ENCODE results near the gene OR10G7.

GRCh38 chr11:124075492-124075840 lies 34.3 kb upstream of the OR10G7 start:
- TF ChIP-seq CTCF (optimal IDR thresholded peaks at IDR 0.05 in 1 of 3, IDR thresholded peaks at IDR 0.05 in 1 of 3, conservative IDR thresholded peaks at IDR 0.05 in 1 of 3; ENCODE audit: extremely low read depth in 1 of 3, insufficient read depth in 2 of 3, low read length in 3 of 3) (no peak), EZH2 (IDR thresholded peaks at IDR 0.05; ENCODE audit: low read length) (no peak)
